GM18505 (cell line): ENCODE measurements around the gene STRIP2.
"Not testable (repeated sequence)": the region's sequence is repeated elsewhere in the genome, so short reads cannot be mapped to it uniquely, and the experiment has no call there.

Experiments used
- ATAC-seq: cut with Tn5 transposase; IDR thresholded peaks from one replicate; pipeline ENCODE4 v1.9.1; 2021; ENCODE audit not compliant: unreplicated experiment
- POLR2A ChIP-seq: IDR thresholded peaks from 4 replicates; pipeline ENCODE4 v1.6.1; 2011; ENCODE audit warnings: borderline replicate concordance; ENCODE audit not compliant: insufficient read depth, insufficient read length; ENCODE audit errors: extremely low read depth

Gene STRIP2

DNA sequence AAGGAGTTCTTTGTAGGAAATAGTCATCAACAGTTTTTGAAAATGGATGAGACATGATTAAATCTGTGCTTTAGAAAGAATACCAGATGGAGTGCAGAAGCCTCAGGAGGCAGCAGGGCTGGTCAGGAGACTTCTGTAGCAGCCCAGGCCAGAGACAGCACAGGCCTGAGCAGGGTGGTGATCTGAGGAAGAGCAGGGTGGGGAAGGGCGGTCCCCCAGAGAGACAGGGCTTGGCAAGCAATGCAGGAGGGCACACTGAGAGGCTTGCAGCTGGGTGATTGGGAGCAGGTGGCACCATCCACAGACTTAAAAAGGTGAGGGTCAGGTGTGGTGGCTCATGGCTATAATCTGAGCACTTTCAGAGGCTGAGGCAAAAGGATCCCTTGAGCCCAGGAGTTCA is 63.8 kb downstream of the STRIP2 start:
- TF ChIP-seq POLR2A = no peak
- no peak for ATAC-seq

DNA sequence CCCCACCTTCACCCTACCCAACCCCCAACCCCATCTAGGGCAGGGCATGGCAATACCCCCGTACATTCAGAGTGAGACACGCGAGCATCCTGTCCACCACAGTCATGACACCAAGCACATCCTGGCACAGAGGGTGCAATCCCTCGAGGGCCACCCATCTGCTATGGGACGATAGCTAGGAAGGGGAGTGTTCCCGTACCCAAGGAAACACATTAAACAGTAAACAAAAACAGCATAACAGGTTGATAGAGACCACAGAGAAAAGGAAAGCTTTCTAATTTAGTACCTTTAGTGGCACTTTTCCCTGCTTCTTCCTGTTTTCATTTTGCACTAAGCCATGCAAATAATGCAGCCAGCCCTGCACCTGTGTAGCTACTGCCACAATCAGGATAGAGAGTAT is 65.8 kb downstream of the STRIP2 start:
- no peak for TF ChIP-seq POLR2A
- no peak for ATAC-seq

DNA sequence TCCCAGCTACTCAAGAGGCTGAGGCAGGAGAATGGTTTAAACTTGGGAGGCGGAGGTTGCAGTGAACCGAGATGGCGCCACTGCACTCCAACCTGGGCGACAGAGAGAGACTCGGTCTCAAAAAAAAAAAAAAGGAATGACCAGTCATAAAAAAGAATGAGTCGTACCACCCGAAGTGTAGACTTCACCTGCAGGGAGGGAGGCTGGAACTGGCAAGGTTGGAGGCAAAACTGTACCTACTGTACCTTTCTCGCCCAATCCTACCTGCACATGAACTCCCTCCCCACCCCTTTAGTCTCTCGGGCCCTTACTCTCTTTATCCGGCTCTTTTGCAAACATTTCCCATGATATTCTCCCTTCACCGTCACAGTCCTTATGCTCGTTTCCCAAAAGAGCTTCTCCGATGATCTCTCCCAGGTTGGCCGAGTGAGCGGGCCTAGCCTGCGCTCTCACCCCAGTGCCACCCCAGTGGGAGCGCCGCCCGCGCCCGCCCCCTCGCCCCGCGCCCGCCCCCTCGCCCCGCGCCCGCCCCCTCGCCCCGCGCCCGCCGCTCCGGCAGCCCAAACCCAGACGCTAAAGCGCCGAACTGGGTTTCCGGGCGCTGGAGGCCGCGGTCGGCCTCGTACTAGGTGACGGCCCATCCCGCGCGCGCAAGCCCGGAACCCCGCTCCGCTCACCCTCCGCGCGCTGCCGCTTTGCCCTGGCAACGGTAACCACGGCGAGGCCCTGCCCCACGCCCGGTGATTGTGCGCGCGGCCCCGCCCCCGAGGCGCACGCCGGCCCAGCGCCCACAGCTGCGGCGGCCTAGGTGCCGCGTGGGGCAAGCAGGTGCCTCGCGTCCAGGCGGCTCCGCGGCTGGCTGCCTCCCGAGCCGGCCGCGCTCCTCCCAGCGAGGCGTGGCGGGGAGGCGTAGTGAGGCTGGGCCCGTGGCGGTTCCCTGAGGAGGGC is 67.8 kb downstream of the STRIP2 start, which contains the start of gene SMKR1:
Gene SMKR1, plus strand, starts transcription at position 772 of the 948 bp plus-strand sequence. CDS start 294 bp downstream, outside the sequence.
- peak; percentile 19 for TF ChIP-seq POLR2A
- peak; percentile 72 for ATAC-seq

DNA sequence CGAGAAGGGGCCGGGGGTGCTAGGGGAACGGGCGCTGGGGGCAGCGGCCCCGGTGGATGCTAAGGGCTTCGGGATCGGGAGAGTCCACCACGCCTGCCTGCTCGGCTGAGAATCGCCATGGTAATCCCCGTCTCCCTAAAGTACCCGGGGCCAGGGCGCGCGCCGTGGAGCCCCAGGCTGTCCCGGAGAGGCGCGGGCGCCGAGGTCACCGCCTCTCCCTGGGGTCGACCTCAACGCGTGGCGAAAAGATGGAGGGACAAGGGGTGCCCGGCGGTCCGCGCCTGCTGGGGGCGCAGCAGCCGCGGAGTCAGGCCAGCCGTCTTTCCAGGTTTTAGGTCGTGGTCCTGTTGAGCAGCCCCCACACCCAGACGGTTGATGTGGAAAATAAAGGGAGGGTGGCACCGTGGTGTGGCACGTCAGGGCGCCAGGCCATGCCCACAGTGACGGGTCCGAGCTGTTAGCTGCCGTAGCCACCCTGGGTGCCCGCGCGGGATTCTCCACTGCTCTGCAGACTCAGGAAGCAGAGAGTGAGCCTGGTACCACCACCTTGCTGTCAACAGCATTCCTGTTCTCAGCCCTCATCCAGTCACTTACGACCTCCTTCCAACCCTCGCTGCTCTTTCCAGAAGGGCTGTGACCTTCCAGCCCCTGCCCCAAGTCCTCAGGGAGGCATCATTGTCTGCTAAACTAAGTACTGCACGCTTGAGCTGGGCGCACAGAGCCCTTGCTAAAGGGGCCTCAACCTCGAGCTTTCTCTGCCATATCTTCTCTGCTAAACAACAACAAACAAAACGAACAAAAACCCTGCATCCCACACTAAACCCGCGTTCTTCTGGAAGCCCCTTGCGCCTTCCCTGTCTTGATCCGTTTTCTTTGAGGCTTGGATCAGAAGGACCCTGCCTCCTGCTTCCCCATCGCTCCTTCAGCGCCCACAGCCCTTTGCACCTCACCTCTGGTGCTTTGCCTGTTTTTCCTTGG is 68.8 kb downstream of the STRIP2 start:
- no peak for ATAC-seq
- no peak for TF ChIP-seq POLR2A

DNA sequence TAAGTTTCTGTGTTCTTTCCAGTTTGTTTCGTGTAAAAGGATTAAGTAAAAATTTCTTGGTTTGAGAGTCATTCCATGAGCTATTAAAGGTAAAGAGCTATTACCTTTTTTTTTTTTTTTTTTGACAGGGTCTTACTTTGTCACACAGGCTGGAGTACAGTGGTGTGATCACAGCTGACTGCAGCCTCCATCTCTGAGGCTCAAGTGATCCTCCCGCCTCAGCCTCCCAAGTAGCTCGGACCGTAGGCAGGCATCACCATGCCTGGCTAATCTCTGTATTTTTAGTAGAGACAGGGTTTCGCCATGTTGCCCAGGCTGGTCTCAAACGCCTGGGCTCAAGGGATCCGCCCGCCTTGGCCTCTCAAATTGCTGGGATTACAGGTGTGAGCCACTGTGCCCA is 69.5 kb downstream of the STRIP2 start:
- TF ChIP-seq POLR2A = no peak
- ATAC-seq = no peak

DNA sequence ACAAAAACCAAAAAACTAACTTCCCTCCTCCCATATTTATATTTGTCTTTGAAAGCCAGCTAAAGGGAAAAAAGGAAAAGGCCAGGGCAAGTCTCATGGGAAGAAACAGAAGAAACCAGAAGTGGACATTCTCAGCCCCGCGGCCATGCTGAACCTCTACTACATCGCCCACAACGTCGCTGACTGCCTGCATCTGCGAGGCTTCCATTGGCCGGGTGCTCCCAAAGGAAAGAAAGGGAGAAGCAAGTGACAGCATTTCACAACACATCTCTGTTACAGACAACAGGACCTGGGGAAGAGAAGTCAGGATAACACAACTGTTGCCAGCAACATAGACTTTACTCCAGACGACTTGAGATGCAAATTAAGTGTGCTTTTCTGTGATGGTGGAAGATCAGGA is 78.0 kb downstream of the STRIP2 start:
- TF ChIP-seq POLR2A = no peak
- no peak for ATAC-seq

DNA sequence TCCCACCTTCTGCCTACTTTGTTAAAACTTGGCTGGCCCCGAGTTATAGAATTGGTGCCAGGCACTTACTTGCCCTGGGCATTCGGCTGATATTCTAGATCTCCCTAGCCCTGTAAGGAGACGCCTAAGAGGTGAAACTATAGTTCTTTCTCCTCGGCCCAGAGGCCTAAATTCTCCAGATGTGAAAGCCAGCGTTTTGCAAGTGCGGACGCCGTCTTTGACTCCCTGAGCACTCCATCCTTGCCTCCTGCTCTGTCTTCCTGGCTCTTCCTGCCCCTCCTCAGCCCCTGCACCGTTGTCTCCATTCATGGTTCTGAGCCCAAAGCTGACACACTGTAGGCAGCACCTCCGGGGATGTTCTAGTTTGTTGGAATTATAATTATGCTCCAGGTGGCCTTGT is 79.3 kb downstream of the STRIP2 start:
- no peak for TF ChIP-seq POLR2A
- no peak for ATAC-seq

DNA sequence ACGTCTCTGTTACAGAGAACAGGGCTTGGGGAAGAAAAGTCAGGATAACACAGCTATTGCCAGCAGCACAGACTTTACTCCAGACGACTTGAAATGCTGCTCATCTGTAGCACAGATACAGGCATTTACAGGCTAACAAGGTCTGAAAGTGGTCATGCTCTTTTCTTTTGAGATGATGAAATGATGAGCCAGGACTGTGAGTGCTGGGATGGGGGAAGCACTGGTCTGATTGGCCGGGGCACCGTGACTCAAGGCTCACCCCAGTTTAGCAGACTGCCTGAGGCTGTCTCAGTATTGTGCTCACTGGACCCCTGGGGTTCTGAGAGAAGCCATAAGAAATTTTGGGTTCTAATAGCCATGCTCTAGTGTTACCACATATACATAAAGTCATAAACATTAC is 80.5 kb downstream of the STRIP2 start:
- no peak for TF ChIP-seq POLR2A
- no peak for ATAC-seq

DNA sequence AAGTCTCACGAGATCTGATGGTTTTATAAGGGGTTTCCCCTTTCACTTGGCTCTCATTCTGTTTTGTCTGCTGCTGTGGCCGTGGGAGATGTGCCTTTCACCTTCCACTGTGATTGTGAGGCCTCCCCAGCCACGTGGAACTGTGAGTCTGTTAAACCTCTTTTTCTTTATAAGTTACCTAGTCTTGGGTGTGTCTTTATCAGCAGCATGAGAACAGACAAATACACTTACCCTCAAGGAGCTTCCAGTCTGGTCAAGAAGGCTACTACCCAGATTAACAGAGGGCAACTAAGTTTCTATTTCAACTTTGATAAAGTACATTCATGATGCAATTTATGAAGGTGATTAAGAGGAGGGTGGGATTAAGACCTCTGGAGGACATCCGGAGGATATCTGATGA is 81.1 kb downstream of the STRIP2 start:
- TF ChIP-seq POLR2A = no peak
- no peak for ATAC-seq

DNA sequence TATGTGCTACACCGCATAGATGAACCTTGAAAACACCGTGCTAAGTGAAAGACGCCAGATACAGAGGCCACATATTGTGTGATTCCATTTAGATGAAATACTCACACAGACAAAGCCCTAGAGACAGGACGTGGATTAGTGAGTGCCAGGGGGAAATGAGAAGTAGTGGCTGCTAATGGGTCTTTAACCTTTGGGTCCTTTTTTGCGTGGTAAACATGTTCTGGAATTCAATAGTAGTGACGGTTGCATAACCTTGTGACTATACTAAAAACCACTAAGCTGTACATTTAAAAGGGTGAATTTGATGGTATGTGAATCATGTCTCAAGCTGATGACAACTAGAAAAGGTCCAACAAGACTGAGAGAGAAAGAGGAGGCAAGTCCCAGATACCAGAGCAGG is 83.7 kb downstream of the STRIP2 start:
- ATAC-seq = no peak
- TF ChIP-seq POLR2A = no peak

DNA sequence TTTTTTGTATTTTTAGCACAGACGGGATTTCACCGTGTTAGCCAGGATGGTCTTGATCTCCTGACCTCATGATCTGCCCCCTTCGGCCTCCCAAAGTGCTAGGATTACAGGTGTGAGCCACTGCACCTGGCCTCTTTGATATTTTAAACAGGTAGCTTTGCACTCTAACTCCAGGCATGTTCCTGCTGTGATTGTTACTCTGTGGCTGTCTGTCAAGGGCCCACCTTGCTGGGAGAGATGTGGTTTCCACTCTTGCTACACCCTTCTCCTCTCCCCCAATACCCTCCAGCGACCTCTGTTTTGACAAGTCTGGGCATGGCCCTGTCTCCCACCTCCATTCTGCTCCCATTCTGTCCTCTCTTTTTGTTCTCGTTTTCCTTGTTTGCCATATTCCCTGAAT is 85.2 kb downstream of the STRIP2 start:
- no peak for TF ChIP-seq POLR2A
- no peak for ATAC-seq

DNA sequence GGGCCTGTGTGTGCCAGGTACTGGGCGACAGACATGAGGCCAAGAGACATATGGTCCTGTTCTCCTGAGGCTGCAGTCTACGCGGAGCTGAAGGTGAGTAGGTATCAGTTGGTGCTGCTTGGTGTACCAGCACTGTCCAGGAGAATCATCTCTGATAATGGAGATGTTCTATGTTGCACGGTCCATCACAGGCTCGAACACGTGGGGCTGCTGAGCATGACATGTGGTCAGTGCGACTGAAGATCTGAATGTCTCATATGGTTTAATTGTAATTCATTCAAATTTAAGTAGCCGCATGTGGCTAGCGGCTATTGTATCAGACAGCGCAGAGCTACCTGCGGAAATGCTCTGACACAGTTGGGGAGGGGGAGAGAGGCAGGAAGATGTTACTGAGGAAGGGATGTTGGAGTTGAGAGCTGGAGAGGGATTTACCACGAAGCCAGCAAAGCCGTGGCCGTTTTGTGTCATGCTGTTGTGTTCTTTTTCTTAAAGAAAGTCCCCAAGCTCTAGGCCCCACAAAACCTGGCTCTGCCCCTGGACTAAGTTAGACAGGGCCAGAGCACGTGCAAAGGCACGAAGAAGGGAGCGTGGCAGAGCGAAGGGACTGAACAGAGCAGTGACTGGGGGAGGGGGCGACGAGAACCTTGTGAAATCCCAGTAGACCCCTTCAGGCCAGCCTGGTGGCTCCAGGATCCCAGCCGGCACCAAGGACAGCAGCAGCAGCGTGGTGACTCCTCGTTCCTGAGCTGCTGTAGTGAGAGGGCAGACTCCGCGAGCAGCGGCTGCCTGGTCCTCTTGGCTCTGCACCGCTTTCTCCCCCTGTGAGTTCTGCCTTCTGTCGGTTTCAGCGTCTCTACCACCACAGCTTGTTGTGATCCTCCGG is 88.1 kb downstream of the STRIP2 start:
- ATAC-seq = no peak
- no peak for TF ChIP-seq POLR2A

DNA sequence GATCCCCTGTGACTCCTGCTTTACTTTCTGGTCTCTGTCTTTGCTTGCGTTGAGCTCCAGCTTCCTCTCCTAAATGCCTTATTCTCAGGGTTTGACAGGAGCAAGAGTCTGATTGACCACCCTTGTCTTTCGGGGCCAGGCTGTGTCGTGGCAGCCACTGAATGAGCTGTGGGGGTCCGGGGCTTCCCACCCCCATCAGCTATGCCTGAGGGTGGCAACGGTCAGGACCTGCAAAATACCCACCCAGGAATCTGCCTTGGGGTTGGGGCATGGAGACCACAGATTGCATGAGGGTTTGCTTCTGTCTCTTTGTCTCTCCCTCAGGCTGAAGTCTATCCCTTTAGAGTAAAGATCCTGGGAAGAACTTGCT is 88.7 kb downstream of the STRIP2 start:
- no peak for TF ChIP-seq POLR2A
- no peak for ATAC-seq

DNA sequence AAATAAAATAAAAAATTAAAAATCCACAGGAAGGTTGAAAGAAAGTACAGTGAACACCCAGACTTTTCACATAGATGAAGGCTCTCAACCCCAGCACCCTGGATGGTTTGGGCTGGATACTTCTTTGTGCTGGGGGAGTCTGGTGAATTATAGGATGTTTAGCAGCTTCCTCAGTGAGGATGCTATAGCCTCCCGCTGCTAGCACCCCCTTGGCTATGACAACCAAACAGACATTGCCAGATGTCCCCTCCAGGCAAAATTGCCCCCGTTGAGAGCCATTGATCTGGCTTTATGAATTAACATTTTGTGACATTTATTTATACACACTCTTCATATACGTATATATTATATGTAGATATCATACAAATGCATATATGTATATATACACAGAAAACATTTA is 89.7 kb downstream of the STRIP2 start:
- TF ChIP-seq POLR2A = no peak
- ATAC-seq = no peak

DNA sequence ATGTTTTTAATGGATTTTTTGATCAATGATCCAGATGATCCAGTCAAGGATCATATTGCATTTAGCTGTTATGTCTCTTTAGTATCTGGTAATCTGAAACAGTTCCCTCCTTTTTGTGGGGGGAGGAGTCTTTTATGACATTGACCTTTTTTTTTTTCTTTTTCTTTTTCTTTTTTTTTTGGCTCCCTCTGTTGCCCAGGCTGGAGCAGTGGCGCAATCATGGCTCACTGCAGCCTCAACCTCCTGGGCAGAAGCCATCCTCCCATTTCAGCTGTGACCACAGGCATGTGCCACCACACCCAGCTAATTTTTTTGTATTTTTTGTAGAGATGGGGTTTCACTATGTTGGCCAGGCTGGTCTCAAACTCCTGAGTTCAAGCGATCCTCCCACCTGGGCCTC is 90.2 kb downstream of the STRIP2 start:
- not testable (repeated sequence) for ATAC-seq
